Amygdala (tissue), 56 donors: ENCODE results near the gene GUCA1A.
"Not testable (repeated sequence)": the region's sequence is repeated elsewhere in the genome, so short reads cannot be mapped to it uniquely, and the experiment has no call there.

ENCODE experiments used
- DNase-seq, 56 donors: peaks; one replicate each; lab custom pipeline; 2025; lab: John Stamatoyannopoulos, UW

GUCA1A gene

DNA sequence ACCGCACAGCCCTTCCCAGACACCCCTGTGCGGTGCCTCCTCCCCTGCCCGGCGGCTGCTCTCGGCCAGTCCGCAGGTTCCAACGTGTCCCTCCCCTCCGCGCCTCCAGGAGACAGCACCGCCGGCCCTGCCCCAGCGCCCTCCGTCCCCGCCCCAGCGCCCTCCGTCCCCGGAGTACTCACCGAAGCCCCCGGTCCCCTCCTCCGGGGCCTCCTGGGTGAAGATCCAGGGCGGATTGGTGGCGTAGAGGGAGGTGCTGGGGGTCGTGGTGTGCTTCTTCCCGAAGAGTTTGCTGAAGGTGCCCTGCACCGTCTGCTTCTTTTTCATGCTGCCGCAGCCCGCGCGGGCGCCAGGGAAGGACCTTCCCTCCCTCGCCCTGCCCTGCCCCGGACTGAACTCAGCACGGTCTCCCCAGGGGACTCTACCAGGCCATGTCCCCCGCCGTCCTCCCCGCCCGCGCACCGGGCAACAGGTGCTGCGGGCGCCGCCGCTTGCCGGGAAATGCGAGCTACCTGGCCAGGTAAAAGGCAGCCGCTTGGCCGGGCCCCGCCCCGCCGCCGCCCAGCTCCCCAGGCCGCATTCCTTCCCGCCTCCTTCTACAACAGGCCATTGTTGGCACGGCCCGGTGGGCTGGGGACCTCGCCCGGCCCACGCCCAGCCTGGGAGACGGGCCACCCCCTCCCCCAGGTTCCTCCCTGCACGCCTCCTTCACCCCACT, 30.9 kb upstream of the GUCA1A start, which contains the start of gene C6orf132:
TSS of gene C6orf132 (minus strand) at position 503 of the 718 bp plus-strand sequence. CDS start at position 327, 176 bp downstream.
- no peak for DNase-seq

DNA sequence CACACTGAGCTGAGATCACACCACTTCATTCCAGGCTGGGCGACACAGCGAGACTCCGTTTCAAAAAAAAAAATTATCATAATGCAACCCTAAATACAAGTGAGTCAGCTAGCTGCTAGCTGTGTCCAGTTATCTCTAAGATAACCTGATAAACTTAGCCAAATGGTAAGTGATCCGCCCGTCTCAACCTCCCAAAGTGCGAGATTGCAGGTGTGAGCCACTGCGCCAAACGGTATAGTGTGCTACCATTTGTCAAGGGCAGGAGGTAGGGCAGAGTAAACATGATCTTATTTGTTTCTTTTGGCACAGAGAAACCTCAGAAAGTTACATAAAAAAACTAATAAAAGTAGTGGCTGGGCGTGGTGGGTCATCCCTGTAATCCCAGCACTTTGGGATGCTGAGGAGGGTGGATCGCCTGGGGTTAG, 26.0 kb upstream of the GUCA1A start:
- no peak for DNase-seq

- DNase-seq = no peak
Observed at GRCh38 chr6:42148058-42148457, 25.1 kb upstream of the GUCA1A start.

DNA sequence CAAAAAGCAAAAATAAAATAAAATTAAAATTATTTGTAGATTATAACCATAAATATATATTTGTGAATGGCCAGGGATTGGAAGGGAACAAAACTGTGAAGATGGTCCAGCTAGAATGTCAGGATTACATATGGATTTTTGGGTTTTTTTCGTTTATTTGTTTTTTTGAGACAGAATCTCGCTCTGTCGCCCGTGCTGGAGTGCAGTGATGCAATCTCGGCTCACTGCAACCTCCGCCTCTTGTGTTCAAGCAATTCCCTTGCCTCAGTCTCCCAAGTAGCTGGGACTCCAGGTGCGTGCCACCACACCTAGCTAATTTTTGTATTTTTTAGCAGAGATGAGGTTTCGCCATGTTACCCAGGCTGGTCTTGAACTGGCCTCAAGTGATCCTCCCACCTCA, 22.9 kb upstream of the GUCA1A start:
- no peak for DNase-seq

DNA sequence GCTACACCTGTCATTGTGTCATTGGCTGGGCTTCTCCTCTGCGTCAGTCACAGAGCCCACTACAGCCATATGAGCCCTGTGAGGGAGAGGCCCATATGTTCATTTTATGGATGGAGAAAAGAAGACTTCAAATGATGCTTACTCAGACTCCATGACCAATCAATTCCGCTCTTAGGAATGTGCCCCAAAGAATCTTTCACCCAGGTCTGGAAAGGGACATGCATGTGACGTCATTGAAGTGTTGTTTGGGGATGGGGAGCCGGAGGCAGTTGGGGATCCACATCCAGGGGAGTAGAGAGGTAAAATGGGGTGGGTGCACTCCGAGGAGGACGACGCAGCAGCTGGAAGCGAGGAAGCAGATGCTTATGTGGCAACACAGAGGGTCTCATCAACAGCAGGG, 21.1 kb upstream of the GUCA1A start:
- no peak for DNase-seq

DNA sequence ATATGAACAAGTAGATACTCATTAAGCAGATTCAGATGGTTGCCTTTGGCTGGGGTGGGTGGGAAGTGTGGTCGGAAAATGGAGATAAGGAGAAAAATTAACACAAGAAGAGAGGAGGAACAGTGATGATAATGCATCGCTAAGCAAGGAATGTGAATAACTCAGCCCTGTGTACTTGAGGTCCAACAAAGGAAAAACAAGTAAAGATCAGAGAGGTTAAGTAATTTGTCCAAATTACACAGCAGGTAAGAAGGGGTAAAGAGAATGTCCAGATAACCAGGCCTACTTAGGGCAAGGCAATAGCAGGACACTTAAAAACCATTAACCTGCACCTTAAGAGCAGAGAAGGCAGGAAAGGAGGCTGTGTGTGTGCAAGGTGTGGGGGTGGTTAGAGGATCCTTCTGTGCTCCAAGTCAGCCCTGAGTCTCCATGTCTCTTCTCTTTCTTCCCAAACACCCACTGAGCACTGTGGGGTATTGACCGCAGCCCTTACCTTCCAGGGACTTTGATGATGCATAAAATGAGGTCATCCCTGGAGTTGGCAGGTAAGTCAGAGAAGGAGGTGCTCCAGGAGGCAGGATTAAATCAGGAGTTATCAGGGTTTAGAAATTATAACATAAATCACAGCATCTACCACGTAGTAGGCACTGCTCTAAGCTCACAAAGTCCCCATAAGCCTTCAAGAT, 20.5 kb upstream of the GUCA1A start:
- DNase-seq = not testable (repeated sequence)

DNA sequence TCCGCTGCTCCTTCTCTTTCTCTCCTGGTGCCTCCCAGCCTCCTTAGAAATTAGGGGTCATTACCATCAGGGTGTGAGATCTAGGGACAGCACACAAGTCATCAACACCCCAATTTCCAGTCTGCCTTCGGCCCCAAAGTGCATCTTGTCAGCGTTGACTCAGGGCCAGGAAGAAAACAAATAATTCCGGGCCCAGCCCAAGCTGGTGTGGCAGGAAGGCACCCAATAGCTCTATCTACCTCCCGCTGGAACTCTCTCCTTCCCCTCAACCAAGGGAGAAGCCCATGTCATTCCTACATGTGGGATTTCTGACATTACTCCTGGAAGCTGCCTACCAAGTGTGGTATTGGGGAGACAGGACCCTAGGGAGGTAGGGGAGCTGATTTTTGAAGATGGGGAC, 19.2 kb upstream of the GUCA1A start:
- no peak for DNase-seq

- no peak for DNase-seq
Observed at GRCh38 chr6:42154461-42155209, 18.5 kb upstream of the GUCA1A start.

DNA sequence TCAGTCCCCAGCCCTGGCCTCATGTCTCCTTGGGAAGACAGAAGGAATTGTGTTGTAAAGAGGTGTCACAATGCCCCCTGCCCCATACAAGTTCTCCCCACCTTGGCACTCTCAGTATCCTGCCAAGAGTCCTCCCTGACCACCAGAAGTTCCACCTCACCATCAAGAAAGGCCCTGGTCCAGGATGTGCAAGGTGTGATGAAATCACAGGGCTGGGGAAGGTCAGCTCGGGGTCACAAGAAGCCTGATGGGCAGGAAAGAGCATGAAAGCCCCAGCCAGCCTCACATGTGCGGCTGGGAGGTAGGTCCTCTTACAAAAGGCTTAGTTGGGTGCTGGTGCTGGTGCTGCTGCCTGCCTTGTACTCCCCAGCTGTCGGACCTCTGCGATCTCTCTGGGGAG, 17.9 kb upstream of the GUCA1A start:
- DNase-seq = no peak

- no peak for DNase-seq
Observed at GRCh38 chr6:42156638-42157037, 16.5 kb upstream of the GUCA1A start.

DNA sequence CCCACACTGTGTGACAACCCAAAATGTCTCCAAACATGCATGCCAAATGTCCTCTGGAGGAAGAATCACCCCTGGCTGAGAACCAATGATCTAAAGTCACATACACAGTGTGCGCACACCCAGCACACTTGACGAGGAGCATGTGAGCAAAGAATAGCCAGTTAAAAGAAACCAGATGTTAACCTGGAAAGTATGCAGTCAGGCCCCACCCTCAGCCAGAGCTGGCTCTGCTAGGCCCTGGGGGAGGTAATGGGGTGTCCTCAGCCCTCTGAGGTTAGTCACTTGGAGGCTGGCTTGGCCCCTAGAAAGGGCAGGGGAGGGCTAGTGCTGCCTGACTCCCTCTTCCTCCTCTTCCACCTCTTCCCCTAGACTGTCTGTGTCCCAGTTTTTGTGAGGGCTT, 15.2 kb upstream of the GUCA1A start:
- DNase-seq = no peak

DNA sequence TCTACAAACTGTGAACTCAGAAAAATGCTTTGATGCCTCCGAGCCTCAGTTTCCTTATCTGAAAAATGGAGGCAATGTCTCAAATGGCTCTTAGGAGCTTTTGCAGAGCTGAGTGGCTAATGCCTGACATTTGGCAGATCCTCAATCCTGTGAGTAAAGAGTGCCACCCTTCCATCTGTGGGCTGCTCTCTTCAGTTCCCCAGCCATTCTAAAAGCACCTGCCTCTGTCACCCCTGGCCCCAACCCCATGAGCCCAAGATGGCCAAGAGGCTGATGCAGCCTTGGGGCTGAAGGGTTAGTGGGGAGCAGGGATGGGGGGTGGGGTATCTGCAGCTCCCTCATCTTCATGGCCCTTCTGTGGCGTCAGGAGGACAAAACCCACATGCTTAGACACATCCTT, 14.5 kb upstream of the GUCA1A start:
- DNase-seq = no peak

DNA sequence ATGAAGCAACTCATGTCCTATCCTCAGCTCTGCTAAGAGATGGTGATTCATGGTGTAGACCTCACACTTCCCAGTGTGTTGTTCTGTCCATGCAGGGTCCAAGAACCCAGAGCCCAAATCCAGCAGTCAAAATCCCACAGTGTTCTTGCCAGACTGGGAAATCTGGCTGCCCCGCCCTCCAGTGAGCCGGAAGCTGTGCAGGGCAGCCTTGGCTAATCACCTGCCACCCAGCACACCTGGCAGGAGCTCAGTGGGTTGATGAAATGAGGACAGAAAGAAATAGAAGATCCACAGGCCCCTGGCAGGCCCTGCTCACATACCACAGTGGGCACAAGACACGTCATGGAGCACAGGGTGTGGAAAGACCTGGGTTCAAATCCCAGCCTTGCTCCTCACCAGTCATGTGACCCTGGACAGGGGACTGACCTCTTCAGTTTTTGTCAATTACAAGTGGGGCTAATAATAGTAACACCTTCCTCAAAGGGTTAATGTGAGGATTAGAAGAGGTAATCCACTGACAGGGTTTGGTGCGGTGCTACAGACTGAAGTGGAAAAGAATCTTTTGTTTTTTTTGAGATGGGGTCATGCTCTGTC, 13.6 kb upstream of the GUCA1A start:
- no peak for DNase-seq

DNA sequence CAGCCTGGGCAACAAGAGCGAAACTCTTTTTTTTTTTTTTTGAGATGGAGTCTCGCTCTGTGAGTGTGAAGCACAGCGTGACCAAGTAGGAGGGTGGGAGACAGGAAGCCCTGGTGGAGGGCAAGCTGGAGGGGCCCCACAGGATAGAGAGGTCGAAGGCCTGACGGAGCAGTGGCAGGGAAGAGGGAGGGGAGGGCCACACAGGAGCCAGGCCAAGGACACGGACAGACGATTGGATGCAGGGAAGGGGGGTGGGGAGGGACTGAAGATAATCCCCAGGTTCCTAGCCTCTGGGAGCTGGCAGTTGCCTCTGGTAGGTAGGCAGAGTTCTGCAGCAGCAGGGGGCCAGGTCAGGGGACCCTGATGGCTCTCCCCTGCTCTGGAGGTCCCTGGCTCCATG, 10.8 kb upstream of the GUCA1A start:
- no peak for DNase-seq

- DNase-seq = no peak
Observed at GRCh38 chr6:42162812-42163211, 10.4 kb upstream of the GUCA1A start.

- DNase-seq = no peak
Observed at GRCh38 chr6:42163981-42164380, 9.2 kb upstream of the GUCA1A start.

- DNase-seq = no peak
Observed at GRCh38 chr6:42165016-42165415, 8.1 kb upstream of the GUCA1A start.

DNA sequence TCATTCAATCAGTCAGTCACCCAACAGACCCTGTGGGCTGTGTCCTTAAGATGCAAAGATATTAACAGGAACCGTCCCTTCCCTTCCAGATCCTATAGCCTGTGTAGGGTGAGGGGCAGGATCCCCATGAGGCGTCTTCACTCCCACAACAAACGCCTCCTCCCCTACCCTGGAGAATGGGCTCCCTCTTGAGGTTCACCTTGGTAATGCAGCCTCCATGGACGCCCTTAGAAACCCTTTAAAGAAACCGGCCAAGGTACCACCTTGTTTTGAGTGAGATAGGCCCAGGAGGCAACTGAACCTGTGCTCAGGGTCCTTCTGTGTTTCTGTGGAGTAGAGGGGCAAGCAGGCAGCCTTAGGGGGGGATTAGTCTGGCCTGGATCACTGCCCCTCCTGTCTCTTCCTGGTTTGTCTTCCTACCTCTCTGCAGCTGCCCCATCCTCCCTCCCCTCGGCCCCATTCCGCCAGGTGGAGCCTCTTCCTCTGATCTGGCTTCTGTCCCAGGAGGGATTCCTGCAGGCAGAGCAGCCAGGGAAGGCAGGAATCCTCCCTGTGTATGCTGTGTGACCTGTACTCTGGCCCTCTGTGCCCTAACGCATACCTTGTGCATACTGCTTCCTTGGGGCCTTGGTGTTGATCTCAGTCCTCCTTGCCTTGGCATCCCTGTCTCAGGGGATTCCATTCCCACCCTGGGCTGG, 6.6 kb upstream of the GUCA1A start:
- peak in 33 of 56 donors; percentile 3 to 58 (median 10) for DNase-seq

GRCh38 chr6:42168650-42169049, 4.5 kb upstream of the GUCA1A start:
- no peak for DNase-seq

DNA sequence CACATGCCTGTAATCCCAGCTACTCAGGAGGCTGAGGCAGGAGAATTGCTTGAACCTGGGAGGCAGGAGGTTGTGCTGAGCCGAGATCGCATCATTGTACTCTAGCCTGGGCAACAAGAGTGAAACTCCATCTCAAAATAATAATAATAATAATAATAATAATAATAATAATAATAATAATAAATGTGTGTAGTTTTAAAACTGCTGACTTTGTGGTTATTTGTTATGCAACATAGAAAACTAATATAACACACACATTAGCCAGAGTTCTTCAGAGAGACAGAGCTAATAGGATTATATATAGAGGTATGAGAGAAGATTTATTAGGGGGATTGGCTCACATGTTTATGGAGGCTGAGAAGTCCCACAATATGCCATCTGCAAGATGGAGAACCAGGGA, 3.4 kb upstream of the GUCA1A start:
- not testable (repeated sequence) for DNase-seq
